Hepatocyte (in vitro differentiated cells): Measurements from ENCODE around the gene GLCE. TPM values are rescaled to one million over a fixed set of nuclear protein-coding genes. Genes with fewer than 3 reads are reported as not detected.

ENCODE experiments used
- DNase-seq: peaks from one replicate; pipeline ENCODE4 v3.0.0-alpha.2; 2016; ENCODE audit warnings: low spot score
- H2AFZ ChIP-seq: fragments of 200-600 bp; sonication (generic); 2 replicates; pipeline ENCODE4 v1.6.0; 2016; ENCODE audit warnings: antibody characterized with exemption, mild to moderate bottlenecking
- H3K27ac ChIP-seq: fragments of 200-600 bp; sonication (generic); 2 replicates; pipeline ENCODE4 v1.5.1; 2016; ENCODE audit warnings: mild to moderate bottlenecking
- H3K27me3 ChIP-seq: fragments of 200-600 bp; sonication (generic); 2 replicates; pipeline ENCODE4 v1.6.1; 2016
- H3K36me3 ChIP-seq: fragments of 200-600 bp; sonication (generic); replicated peaks from 2 replicates; pipeline ENCODE4 v1.5.1; 2016; ENCODE audit warnings: low read depth; ENCODE audit not compliant: insufficient read depth
- H3K4me1 ChIP-seq: fragments of 200-600 bp; sonication (generic); 2 replicates; pipeline ENCODE4 v1.5.1; 2016; ENCODE audit warnings: mild to moderate bottlenecking, moderate library complexity; ENCODE audit not compliant: insufficient read depth
- H3K4me2 ChIP-seq: fragments of 200-600 bp; sonication (generic); 2 replicates; pipeline ENCODE4 v1.6.0; 2016
- H3K4me3 ChIP-seq: fragments of 200-600 bp; sonication (generic); 2 replicates; pipeline ENCODE4 v1.5.1; 2016; ENCODE audit warnings: mild to moderate bottlenecking
- H3K79me2 ChIP-seq: fragments of 200-600 bp; sonication (generic); 2 replicates; pipeline ENCODE4 v1.6.0; 2017; ENCODE audit warnings: mild to moderate bottlenecking
- H3K9me2 ChIP-seq: fragments of 200-600 bp; sonication (generic); replicated peaks from 2 replicates; pipeline ENCODE4 v1.6.0; 2017; ENCODE audit warnings: mild to moderate bottlenecking; ENCODE audit not compliant: insufficient read depth
- H3K9me3 ChIP-seq: fragments of 200-600 bp; sonication (generic); 2 replicates; pipeline ENCODE4 v1.5.1; 2016; ENCODE audit warnings: low read depth, mild to moderate bottlenecking
- H4K20me1 ChIP-seq: fragments of 200-600 bp; sonication (generic); 2 replicates; pipeline ENCODE4 v1.6.0; 2016; ENCODE audit warnings: mild to moderate bottlenecking; ENCODE audit not compliant: insufficient read depth, poor library complexity, severe bottlenecking
- EZH2 ChIP-seq: fragments of 200-600 bp; sonication (generic); IDR thresholded peaks from 2 replicates; pipeline ENCODE4 v1.6.1; 2016; ENCODE audit warnings: antibody characterized with exemption, mild to moderate bottlenecking, borderline replicate concordance
- EZH2phosphoT487 ChIP-seq: fragments of 200-600 bp; sonication (generic); IDR thresholded peaks from one replicate; pipeline ENCODE4 v1.6.1; 2018; ENCODE audit warnings: antibody characterized with exemption, mild to moderate bottlenecking, low read depth, moderate library complexity; ENCODE audit not compliant: unreplicated experiment, severe bottlenecking
- WGBS: methylation state at CpG from one replicate; pipeline ENCODE4 v1.1.6; 2016; ENCODE audit warnings: low lambda C conversion rate; ENCODE audit errors: missing lambda C conversion rate; 5-methylcytosine and 5-hydroxymethylcytosine counted together
- polyA plus RNA-seq: library from polyadenylated mRNA; unstranded; fragments of >200 nt; fragmentation: Nextera tagmentation; extraction: Ambion mirVana; gene quantifications from 2 replicates; pipeline ENCODE4 v1.2.1, GENCODE V29; 2016
- total RNA-seq: library from RNA; depleted of rRNA; stranded (reverse); fragments of >200 nt; gene quantifications from 2 replicates; pipeline ENCODE4 v1.2.3, GENCODE V29; 2014
- TF ChIP-seq, protein P1 (sequence below): fragments of 200-600 bp; sonication (generic); IDR thresholded peaks from 2 replicates; pipeline ENCODE4 v1.5.1; 2016; ENCODE audit warnings: antibody characterized with exemption, mild to moderate bottlenecking; ENCODE audit not compliant: poor library complexity

GLCE gene
- total and polyA plus RNA-seq, 2 experiments from 2014 or later = 14.4 to 37.9 TPM

- Histone ChIP-seq H3K4me3 (no peak overlapping the region), H3K79me2 (no peaks in the 10 kb centered on the region), H3K27ac (no peak overlapping the region), H3K4me1 (peaks cover 10% of the 10 kb centered on the region), H3K27me3 (no peaks in the 10 kb centered on the region), H3K36me3 (no peaks in the 10 kb centered on the region), H3K9me2 (no peaks in the 10 kb centered on the region), H3K4me2 (no peak overlapping the region), H4K20me1 (no peaks in the 10 kb centered on the region), H3K9me3 (no peaks in the 10 kb centered on the region), H2AFZ (no peak overlapping the region)
- DNase-seq = no peak
- TF ChIP-seq, protein P1, sequence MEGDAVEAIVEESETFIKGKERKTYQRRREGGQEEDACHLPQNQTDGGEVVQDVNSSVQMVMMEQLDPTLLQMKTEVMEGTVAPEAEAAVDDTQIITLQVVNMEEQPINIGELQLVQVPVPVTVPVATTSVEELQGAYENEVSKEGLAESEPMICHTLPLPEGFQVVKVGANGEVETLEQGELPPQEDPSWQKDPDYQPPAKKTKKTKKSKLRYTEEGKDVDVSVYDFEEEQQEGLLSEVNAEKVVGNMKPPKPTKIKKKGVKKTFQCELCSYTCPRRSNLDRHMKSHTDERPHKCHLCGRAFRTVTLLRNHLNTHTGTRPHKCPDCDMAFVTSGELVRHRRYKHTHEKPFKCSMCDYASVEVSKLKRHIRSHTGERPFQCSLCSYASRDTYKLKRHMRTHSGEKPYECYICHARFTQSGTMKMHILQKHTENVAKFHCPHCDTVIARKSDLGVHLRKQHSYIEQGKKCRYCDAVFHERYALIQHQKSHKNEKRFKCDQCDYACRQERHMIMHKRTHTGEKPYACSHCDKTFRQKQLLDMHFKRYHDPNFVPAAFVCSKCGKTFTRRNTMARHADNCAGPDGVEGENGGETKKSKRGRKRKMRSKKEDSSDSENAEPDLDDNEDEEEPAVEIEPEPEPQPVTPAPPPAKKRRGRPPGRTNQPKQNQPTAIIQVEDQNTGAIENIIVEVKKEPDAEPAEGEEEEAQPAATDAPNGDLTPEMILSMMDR = no peak
- TF ChIP-seq EZH2 (no peak), EZH2phosphoT487 (no peak)
- WGBS = 53% methylated on average over 3 of the region's 3 CpGs
Observed at GRCh38 chr15:69272139-69272538, 111.7 kb downstream of the GLCE start.

DNA sequence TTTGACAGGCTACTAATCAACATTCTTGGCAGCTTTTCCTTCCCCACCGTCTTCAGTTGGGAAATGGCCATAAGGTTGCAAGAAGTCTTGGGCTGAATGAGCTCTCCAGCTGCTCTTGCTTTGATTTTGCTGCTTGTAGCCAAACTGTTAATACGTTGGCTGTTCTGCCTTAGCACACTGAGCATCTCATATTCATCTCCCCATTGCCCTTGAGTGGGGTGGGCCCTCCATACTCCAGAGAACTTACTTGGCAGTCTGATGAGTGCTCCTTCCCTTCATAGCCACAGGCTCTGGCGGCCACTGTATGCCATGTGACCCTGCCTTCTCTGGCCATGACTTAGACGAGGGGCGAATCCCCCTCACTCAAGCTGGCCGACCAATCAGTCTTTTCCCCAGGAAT, 112.5 kb downstream of the GLCE start:
- Histone ChIP-seq H3K9me3 (no peaks in the 10 kb centered on the region), H3K4me3 (no peak overlapping the region), H3K79me2 (no peaks in the 10 kb centered on the region), H3K27ac (no peak overlapping the region), H2AFZ (no peak overlapping the region), H3K9me2 (no peaks in the 10 kb centered on the region), H3K27me3 (no peaks in the 10 kb centered on the region), H4K20me1 (no peaks in the 10 kb centered on the region), H3K4me1 (peaks cover 10% of the 10 kb centered on the region), H3K4me2 (no peak overlapping the region), H3K36me3 (no peaks in the 10 kb centered on the region)
- 88% methylated on average over 6 of the region's 6 CpGs for WGBS
- TF ChIP-seq EZH2 (no peak), EZH2phosphoT487 (no peak)
- TF ChIP-seq, protein P1 = no peak
- no peak for DNase-seq

- Histone ChIP-seq H2AFZ (no peak overlapping the region), H3K27me3 (no peaks in the 10 kb centered on the region), H3K36me3 (no peaks in the 10 kb centered on the region), H3K27ac (no peak overlapping the region), H3K4me3 (no peak overlapping the region), H3K9me3 (no peaks in the 10 kb centered on the region), H3K4me2 (no peak overlapping the region), H4K20me1 (no peaks in the 10 kb centered on the region), H3K4me1 (peaks cover 10% of the 10 kb centered on the region), H3K9me2 (no peaks in the 10 kb centered on the region), H3K79me2 (no peaks in the 10 kb centered on the region)
- peak; percentile 46 for TF ChIP-seq EZH2phosphoT487
- TF ChIP-seq, protein P1 = no peak
- peak; percentile 52 for DNase-seq
- WGBS = 28% methylated on average over 4 of the region's 4 CpGs
Observed at GRCh38 chr15:69275074-69275670, 114.7 kb downstream of the GLCE start.
